Stimulated activated CD4-positive, alpha-beta T cell treated with anti-CD3 and anti-CD28 coated beads, Interleukin-1b, Interleukin-23, amount 100 ng/mL, for 48 hours (primary cell): Measurements from ENCODE around the gene WASF2.

Source experiments
- DNase-seq: peaks from one replicate; pipeline ENCODE4 v3.0.0-alpha.2; 2020

WASF2 gene

DNA sequence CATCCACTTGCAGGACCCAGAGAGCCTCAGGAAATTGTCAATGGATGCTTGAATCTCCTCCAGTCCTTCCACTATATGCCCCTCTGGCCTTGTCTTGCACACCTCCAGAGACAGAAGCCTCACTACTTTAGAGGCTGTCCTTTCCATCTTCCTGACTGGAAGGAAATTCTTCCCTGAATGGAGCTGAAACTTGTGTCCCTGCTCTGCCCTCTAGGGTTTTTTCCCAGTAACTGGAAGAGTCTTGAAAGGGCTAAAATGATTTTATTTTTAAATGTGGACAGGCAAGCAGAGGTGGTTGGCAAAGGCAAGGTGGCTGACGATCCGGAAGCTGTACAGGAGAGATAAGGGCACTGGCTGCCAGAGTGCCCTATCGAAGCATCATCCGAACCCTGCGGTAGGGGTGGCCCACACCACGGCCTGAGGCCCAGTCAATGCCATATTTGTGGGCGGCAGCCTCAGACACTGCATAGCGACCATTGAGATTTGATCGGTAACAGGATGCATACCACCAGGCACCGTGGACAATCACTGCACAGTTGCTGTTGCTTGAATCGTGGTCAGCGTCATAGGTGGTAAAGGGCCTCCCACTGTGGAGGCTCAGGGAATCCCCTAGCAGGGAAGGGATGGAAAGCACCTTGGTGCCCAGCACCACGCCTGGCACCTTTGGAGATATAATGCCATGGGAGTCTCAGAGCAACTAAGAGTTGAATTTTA is 120.9 kb downstream of the WASF2 start:
- no peak for DNase-seq

DNA sequence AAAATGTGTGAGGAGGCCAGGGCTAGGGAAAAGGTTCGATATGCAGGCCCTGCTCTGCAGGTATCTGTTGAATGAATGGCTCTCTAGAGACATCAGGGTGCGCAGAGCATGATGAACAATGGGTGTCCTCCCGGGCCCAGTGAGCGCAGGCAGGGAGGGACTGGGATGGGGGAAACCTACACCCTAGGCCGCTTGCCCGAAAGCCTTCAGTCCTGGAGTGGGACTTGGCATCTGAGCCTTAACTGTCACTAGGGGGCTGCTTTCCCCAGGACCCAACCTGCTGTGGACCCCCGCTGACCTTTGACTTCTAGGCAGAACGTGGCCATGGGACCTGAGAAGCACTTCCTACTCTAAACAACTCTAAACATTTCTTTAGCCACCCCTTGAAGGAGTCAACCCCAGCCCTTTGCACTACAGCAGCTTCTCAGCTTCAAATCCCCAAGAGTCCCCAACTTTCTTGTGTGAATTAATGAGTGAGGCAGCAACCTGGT is 122.8 kb downstream of the WASF2 start:
- no peak for DNase-seq

DNA sequence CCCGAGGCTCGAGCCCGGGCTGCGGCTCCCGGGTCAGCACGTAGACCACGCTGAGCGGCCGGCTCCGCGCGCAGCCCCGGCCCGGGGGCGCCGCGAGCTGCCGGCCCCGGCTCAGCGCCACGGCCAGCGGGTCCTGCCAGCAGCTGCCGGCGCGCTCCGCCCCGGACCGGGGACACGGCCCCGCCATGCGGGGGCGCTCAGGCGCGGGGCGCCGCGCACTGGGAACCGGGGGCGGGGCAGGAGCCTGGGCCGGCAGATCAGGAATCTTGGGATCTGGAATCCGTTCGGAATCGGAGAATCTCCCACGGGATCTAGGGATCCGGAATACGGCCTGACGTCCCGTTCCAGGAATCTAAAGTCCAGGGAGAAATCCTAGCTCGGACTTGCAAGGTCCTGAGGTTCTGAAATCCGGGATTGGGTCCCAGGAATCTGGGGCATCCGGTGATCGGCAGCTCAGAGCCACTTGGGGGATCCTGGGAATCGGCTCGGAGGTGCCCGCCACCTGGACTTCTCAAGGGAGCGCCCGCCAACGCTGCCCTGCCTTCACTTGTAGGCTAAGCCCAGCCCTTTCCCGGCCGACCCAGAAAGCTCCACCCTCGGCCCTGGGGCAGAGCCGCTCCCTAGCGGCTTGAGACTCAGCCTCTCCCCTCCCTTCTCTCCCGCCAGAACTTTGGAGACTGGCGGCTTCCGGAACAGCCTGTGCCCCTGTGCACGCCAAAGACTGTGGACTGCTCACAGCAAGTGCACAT is 123.4 kb downstream of the WASF2 start, which contains the start of gene MAP3K6:
TSS of gene MAP3K6 (minus strand) at position 551 of the 749 bp plus-strand sequence. CDS start at position 187, 364 bp downstream.
- peak; percentile 65 for DNase-seq

DNA sequence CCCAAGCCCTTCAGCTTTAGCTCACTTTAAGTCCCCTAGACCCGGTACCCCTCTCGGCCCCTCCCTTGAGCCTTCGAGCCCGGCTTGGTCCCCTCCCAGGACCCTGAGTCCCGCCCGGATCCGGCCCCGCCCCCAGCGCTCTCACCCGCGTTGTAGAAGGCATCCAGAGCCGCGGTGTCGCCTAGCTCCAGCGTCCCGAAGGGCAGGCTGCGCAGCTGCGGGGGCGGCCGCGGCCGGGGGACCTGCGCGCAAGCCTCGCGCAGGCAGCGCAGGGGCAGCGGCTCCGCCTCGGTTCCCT is 123.9 kb downstream of the WASF2 start:
- DNase-seq = peak; percentile 84

DNA sequence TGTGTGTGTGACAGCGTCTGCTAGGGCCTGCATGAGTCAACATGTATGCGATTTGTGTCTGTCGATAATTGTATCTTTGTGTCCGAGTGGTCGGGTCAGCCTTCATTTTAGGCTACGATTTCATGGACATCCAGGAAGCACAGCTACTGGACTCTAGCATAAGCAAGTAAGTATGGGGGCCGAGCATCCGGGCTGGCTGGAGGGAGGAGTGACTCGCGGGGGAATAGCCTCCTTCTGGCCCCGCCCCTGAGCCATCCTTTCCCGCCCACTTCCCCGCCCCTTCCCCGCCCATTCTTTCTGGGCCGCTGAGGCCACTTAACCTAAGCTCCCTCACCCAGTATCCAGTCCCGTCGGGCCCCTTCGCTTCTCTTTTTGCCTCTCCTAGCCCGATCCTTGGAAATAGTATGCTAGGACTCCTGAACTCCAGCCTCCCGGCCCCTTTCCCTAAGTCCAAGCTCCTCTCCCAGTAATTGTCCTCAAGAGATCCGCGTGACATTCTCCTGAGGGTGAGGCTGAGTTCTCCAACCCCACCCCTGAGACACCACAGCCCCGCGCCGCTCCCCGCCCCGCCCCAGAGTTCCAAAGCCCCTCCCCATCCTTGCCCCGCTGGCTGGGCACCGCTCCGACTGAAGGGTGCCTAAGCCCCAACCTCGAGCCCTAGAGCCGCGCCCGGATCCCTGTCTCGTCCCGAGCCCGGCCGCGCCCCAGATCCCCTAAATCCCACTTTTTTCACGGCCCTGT is 124.4 kb downstream of the WASF2 start:
- DNase-seq = peak; percentile 76

DNA sequence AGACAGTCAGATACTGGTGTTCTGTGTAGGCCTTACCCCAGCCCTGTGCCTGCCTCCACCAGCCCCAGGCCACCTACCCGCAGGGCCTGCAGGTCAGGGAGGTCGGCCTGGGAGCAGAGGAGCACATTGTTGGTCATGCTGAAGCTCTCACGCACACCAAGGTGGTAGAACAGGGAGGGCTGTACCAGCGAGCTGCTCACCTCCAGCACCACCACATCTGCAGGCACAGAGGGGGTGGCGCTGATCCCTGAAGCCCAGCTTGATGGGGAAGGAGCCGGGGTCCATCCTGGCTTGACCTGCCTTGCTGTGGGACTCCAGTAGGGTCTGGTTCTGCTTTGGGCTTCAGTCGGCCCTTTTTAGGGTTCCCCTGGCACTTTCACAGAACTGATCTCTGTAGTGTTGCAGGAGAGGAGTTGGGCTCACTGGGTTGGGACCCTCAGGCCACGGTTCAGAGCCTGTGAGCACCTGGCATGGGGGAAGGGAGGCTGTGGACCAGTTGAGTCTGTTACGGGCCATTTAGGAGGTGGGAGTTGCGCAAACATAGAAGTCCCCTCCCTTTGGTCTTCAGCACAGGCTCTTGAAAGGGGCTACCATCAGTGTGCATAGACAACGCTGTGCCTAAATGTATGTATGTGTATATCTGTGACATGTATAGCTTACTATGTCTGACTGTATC is 125.1 kb downstream of the WASF2 start:
- DNase-seq = no peak

DNA sequence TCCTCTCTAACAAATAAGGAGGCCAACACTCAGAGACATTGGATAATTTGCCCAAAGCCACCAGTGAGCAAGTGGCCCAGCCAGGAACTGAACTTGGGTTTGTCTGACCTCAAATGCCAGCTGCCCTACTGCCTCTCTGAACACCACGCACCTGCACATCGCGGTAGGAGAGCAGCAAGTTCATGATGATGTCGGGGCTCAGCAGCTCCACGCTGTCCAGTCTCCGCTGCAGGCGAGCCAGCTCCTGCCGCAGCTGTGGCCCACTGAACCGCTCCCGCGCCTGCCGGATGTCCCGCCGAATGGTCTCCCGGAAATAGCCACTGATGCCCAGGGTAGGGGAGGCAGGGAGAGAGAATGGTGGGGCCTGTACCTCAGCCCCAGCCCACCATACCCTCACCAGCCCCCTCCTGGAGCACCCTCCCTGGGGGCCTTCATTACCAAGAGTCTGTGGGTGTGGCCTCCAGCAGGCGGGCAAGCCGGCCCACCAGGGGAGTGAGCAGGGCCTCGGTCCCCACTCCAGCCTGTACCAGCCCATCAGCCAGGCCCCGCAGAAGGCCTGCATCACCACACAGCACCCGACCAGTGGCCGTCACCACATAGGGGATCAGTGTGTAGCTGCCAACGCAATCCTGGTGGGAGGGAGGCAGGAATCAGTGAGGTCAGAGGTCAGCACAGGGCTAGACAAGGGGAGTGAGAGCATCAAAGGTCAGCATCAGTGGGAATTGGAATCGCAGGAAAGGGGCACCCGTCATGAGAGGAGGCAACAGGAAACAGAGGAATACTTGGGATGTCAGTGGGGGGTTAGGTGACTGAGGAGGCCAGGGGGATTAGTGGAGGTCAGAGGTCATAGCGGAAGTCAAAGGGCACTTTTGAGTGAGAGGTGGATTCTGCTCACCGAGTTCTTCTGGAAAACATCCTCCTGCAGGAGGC is 125.9 kb downstream of the WASF2 start:
- no peak for DNase-seq

DNA sequence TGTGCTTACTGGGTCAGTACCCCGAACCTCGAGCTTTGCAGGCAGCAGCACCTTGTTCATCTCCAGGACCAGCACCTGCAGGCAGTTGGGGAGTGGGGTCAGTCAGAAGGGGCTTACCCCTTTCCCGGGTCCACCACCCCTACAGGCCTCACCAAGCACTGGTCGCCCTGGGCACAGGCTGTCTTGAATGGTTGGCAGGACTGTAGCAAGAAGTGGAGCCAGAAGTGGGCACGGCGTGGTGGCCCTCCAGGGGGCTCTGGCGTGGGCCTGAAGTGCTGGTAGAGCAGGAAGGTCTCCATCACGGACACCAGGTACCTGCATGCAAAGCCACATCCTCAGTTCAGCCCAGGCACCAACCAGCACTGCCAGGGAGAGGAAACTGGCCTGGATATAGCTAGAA is 128.4 kb downstream of the WASF2 start:
- DNase-seq = no peak

DNA sequence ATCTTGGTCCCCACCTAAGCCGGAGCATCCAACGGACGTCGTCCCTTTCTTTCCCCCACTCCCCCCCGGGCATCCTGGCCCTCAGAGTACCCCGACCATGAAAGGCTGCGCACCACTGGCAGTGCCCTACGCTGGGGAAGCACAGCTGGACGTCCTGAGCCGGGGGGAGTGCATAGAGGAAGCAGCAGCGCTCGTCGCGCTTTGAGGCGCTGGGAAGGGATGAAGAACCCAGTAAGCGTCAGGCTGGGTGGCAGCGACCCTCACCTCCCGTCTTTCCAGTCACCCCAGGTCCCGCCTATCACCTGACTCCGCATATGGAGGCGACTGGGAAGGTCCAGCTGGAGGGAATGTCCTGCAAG is 128.9 kb downstream of the WASF2 start:
- DNase-seq = no peak

DNA sequence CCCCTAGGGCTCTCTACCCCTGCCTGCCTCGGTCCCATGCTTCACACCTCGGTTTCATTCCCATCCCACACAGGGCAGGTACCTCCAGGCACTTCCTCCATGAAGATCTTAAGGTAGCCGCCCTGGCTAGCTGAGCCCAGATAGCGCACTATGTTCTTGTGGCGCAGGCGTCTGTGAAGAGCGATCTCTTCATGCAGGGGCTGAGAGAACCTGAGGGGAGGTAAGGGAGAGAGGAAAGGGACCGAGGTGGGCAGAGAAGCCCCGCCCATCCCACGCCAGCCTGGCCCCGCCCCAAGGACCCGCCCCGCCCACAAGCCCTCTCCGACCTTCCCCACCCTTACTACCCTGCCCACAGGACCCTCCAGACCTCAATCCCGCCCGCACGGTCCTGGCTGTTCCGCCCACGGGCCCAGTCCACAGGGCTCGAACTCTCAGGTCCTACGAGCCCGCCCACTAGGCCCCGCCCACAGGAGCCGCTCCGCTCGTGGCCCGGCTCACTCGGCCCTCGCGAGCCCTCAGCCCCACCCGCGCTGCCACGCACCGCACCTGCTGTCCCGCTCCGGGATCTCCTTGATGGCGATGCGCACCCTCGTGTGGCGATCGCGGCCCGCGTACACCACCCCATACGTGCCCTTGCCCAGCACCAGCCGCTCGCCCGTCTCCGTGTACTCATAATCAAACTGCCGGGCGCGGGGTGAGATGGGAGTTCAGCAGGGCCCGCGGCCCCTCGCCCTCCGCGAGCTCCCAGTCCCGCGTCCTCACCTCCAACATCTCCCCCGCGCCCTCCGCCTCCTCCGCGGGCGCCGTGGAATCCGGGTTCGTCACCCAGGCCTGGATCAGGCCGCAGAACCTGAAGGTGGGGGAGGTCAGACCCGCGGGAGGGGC is 129.6 kb downstream of the WASF2 start:
- peak; percentile 27 for DNase-seq

DNA sequence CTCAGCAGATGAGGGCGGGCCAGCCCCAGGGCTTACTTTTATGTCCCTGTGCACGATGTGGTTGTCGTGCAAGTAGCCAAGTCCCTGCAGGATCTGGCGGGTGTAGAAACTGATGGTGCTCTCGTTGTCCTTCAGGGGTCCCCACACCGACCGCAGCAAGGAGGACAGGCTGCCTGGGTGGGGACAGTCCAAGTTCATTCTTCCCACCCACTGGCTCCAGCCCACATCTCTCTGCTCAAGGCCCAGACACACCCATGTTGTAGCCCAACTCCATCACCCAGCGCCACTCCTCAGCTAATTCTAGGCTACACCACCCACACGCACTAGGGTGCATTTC is 130.2 kb downstream of the WASF2 start:
- DNase-seq = no peak

DNA sequence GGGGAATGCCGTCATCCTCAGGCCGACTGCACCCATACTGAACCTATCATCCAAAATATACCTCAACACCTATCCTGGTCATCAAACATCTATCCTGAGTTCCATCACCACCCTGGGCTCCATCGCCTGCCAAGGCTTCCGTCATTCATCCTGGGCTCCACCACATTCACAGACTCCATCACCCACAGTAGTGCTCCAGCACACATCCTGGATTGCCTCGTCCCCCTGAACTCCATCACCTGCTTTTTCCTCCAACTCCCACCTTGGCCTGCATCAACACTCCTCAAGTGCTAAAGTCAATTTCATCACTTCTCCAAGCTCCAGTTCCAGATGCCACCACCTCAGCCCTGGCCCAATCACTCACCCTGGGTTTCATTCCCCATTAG is 131.0 kb downstream of the WASF2 start:
- no peak for DNase-seq

DNA sequence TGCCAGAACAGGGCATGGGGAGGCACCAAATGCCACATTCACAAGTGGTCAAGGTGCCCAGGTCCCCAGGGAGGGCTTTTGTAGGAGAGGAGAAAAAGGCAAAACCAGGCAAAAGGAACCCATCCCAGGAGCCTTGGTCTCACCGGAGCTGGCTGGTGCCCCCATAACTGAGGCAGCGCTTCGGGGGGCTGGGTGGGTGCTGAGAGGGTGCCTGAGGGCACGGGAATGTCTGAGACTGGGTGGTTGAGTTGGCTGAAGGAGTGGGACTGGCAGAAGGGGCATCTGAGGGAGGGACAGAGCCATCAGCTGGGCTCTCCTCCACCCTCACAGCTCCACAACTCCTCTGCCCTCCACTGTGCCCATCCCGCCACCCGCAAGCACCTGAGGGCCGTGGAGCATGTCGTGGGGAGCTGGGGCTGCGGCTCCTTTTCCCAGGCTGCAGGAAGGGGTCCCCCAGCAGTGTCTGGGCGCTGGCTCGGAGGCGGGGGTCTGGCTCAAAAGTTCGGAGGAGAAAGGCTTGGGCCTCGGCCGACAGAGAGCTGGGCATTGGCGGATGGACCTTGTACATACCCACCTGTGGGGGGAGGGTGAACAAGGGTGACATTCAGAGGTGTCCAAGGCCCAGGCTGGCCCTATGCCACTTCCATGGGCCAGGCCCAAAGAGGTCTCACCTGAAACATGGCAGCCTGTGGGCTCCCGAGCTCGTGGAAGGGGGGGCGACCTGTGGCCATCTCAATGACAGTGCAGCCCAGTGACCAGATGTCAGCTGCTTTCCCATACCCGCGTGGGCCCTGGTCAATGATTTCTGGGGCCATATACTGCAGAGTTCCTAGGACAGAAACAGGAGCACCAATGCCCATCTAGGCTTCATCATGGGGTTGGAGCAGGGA is 131.7 kb downstream of the WASF2 start:
- DNase-seq = no peak

DNA sequence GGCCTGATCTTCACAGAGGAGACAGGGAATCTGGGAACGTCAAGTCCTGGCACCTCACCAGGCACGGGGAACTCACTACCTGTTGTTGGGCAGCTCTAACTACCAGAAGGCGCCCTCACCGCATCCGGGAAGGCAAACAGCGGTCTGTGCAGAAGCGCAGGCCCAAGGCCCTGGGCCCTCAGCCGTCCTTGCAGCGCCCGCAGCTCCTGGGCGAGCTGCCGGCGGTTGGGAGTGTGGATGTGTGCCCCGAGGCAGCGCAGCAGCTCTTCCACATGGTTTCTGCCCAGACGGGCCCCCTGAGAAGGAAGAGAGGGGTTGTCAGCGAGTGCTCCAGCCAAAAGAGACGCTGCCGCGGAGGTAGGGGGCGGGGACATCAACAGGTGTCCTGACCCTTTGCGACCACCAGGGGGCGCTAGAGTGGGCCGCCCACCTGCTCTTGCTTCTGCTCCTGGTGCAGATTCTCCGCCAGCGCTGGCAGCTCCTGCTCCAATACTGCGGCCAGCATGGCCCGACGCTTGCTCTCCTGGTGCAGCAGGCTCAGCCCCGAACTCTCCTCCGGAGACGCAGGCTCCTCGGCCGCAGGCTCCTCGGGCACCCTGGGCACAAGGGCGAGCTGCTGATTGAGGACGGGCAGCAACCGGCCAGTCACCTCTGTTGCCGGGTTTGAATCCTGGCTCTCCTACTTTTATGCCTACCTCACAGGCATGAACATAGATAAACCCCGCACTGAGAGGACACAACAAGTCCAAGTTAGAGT is 132.5 kb downstream of the WASF2 start:
- DNase-seq = peak; percentile 83

DNA sequence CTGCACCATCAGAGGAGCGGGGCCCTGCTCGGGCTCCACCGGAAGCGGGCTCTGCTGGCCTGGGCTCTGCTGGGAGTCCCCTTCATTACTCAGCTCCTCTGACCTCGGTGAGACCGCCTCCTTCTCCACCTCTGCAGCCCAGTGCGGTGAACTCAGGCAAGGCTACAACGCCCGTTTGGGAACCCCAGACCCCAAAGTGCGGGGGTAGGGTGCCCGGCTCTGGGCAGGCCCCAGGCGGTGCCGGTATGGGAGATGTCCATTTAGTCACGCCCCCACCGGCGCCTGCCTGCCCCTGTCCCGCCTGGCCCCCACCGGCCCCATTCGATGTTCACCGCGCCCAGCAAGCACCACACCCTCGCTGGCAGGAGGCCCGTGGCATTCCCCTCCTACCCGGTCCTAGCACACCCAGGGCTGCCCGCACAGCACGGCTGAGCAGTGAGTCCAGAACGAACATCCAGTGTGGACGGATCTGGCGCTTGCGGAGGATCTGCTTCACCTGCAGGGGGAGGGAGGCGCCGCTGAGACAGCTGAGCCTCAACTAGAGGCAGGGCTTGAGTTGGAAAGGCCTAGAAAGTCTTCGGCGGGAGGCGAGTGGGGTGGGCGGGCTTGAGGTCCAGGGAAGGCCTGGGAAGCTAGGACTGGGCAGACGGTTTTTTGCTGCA is 133.2 kb downstream of the WASF2 start:
- DNase-seq = peak; percentile 52

DNA sequence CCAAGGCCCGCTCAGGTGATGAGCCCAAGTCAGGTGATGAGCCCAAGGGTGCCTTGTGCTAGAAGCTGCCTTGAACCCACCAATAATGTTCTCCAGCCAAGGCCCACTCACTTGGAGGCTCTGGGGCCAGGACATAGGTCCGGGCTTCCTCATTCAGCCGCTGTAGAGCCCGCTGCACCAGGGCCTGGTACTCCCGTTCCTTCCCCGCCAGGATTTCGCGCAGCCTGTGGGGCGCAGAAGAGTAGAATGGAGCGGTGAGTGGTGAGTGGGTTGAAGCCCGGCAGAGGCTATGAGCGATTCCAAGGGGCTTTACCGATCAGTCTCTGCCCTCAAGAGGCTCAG is 133.7 kb downstream of the WASF2 start:
- no peak for DNase-seq

DNA sequence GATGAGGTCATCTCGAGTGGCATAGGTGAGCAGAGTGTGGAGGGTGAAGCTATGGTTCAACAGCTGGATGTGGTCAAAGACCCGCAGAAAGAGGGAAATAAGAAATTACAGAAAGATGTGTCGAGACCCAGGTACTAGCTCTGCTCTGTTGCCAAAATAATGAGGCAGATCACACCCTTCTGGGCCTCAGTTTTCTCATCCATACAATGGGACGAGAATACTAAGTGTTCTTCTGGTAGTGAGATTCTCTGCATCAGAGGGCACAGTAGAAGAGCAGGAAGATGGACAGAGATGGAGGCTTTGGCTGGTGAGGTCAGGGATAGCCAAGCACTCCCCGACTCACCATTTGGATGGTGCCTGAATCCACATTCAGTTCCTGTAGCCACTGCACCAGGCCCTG is 134.3 kb downstream of the WASF2 start:
- no peak for DNase-seq
